SU-DHL-6 (cell line): ENCODE measurements around the gene PLPP6.

Experiments used
- H2AFZ ChIP-seq: fragments of 200-600 bp; sonication (generic); 2 replicates; pipeline ENCODE4 v1.6.1; 2014; ENCODE audit warnings: low read depth, mild to moderate bottlenecking, moderate library complexity, mixed read lengths, antibody characterized with exemption, low read length; ENCODE audit not compliant: severe bottlenecking
- H3F3A ChIP-seq: fragments of 200-600 bp; shearing (Covaris generic); 2 replicates; pipeline ENCODE4 v1.6.0; 2016; ENCODE audit warnings: antibody characterized with exemption, mild to moderate bottlenecking; ENCODE audit not compliant: insufficient read depth
- H3K27ac ChIP-seq: fragments of 200-600 bp; sonication (generic); 2 replicates; pipeline ENCODE4 v1.5.1; 2016; ENCODE audit warnings: low read depth, mild to moderate bottlenecking, low read length, moderate library complexity, mixed read lengths
- H3K27me3 ChIP-seq: fragments of 200-600 bp; sonication (generic), shearing (Covaris generic); 2 replicates; pipeline ENCODE4 v1.6.0; 2014; ENCODE audit warnings: mild to moderate bottlenecking, low read length
- H3K36me3 ChIP-seq: fragments of 200-600 bp; sonication (generic); 2 replicates; pipeline ENCODE4 v1.6.1; 2014; ENCODE audit warnings: mild to moderate bottlenecking, low read length, mixed read lengths
- H3K4me2 ChIP-seq: fragments of 300-600, 200-600 bp; shearing (Covaris generic), sonication (generic); 2 replicates; pipeline ENCODE4 v1.6.0; 2014; ENCODE audit warnings: low read length, low read depth, mild to moderate bottlenecking; ENCODE audit not compliant: poor library complexity, severe bottlenecking
- H3K4me3 ChIP-seq: fragments of 200-600 bp; sonication (generic); 2 replicates; pipeline ENCODE4 v1.5.1; 2014; ENCODE audit warnings: antibody characterized with exemption, low read length, mild to moderate bottlenecking, mixed read lengths; ENCODE audit not compliant: insufficient read depth, poor library complexity, severe bottlenecking
- H3K79me2 ChIP-seq: fragments of 200-600 bp; sonication (generic); 2 replicates; pipeline ENCODE4 v1.6.1; 2014; ENCODE audit warnings: mild to moderate bottlenecking, low read length, moderate library complexity; ENCODE audit not compliant: insufficient read depth
- H3K9ac ChIP-seq: fragments of 200-600 bp; sonication (generic); 2 replicates; pipeline ENCODE4 v1.7.0; 2014; ENCODE audit warnings: mild to moderate bottlenecking, low read length
- H3K9me2 ChIP-seq: fragments of 200-600 bp; sonication (generic); replicated peaks from 2 replicates; pipeline ENCODE4 v1.6.1; 2014; ENCODE audit warnings: low read length; ENCODE audit not compliant: insufficient read depth
- H3K9me3 ChIP-seq: fragments of 200-600 bp; sonication (generic); 2 replicates; pipeline ENCODE4 v1.6.1; 2014; ENCODE audit warnings: low read length, mixed read lengths; ENCODE audit not compliant: insufficient read depth
- H4K20me1 ChIP-seq: fragments of 200-600 bp; sonication (generic); 2 replicates; pipeline ENCODE4 v1.6.1; 2014; ENCODE audit warnings: low read depth, mild to moderate bottlenecking, antibody characterized with exemption, low read length, moderate library complexity, mixed read lengths
- EZH2phosphoT487 ChIP-seq: fragments of 200-600 bp; sonication (generic), shearing (Covaris generic); conservative IDR thresholded peaks from 2 replicates; pipeline ENCODE4 v1.6.1; 2018; ENCODE audit warnings: mild to moderate bottlenecking, antibody characterized with exemption, low read length, moderate library complexity, mixed read lengths
- TF ChIP-seq, protein P1 (sequence below): fragments of 200-600 bp; sonication (generic); IDR thresholded peaks from one replicate; pipeline ENCODE4 v1.5.1; 2017; ENCODE audit warnings: antibody characterized with exemption, mild to moderate bottlenecking, low read length, moderate library complexity; ENCODE audit not compliant: insufficient read depth, poor library complexity, severe bottlenecking

The PLPP6 gene

DNA sequence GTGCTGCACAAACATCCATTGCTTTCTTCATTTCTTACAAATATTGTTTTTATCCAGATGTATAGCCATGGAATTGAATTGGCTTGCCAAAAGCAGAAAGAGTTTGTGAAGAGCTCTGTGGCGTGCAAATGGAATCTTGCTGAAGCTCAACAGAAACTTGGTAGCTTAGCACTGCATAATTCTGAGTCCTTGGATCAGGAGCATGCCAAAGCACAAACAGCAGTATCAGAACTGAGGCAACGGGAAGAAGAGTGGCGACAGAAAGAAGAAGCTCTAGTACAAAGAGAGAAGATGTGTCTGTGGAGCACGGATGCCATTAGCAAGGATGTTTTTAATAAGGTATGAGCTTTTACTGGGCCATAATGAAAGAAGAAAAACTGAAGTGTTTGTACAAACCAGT lies 22.7 kb downstream of the PLPP6 start:
- Histone ChIP-seq H3K4me2 (no peak overlapping the region), H3K79me2 (peaks cover 39% of the 10 kb centered on the region), H3K27me3 (no peaks in the 10 kb centered on the region), H3K27ac (no peak overlapping the region), H3K9me3 (no peaks in the 10 kb centered on the region), H3K36me3 (peaks cover 37% of the 10 kb centered on the region), H2AFZ (no peak overlapping the region), H3K9me2 (no peaks in the 10 kb centered on the region), H4K20me1 (no peaks in the 10 kb centered on the region), H3K4me3 (no peak overlapping the region), H3F3A (peaks cover 9% of the 10 kb centered on the region), H3K9ac (no peak overlapping the region)
- TF ChIP-seq, protein P1, sequence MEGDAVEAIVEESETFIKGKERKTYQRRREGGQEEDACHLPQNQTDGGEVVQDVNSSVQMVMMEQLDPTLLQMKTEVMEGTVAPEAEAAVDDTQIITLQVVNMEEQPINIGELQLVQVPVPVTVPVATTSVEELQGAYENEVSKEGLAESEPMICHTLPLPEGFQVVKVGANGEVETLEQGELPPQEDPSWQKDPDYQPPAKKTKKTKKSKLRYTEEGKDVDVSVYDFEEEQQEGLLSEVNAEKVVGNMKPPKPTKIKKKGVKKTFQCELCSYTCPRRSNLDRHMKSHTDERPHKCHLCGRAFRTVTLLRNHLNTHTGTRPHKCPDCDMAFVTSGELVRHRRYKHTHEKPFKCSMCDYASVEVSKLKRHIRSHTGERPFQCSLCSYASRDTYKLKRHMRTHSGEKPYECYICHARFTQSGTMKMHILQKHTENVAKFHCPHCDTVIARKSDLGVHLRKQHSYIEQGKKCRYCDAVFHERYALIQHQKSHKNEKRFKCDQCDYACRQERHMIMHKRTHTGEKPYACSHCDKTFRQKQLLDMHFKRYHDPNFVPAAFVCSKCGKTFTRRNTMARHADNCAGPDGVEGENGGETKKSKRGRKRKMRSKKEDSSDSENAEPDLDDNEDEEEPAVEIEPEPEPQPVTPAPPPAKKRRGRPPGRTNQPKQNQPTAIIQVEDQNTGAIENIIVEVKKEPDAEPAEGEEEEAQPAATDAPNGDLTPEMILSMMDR: no peak
- TF ChIP-seq EZH2phosphoT487: no peak

DNA sequence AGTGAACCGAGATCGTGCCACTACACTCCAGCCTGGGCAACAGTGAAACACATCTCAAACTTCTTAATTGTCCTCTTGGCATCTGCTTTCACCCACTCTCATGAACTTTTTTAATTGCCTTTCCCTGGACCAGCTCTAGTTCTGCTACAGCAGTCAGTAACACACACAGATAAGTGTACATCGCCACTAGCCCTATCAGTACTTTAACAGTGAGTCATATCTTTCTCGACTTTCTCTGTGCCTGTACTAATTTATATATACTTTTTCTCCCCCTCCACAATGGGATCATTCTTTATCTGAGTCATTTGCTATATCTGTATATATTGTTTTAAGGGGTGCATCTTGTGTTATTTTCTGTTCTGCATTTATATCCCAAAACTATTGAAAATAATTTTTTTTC lies 24.0 kb downstream of the PLPP6 start:
- no peaks in the 10 kb centered on the region for H3K9me2 ChIP-seq
- no peak overlapping the region for H3K27ac ChIP-seq
- H3K4me3 ChIP-seq: no peak overlapping the region
- peaks cover 9% of the 10 kb centered on the region for H3F3A ChIP-seq
- no peaks in the 10 kb centered on the region for H3K27me3 ChIP-seq
- H3K36me3 ChIP-seq: peaks cover 37% of the 10 kb centered on the region
- no peak for TF ChIP-seq EZH2phosphoT487
- TF ChIP-seq, protein P1: no peak
- H3K9me3 ChIP-seq: no peaks in the 10 kb centered on the region
- no peak overlapping the region for H2AFZ ChIP-seq
- peaks cover 26% of the 10 kb centered on the region for H3K79me2 ChIP-seq
- H3K9ac ChIP-seq: no peak overlapping the region
- no peak overlapping the region for H3K4me2 ChIP-seq
- no peaks in the 10 kb centered on the region for H4K20me1 ChIP-seq

DNA sequence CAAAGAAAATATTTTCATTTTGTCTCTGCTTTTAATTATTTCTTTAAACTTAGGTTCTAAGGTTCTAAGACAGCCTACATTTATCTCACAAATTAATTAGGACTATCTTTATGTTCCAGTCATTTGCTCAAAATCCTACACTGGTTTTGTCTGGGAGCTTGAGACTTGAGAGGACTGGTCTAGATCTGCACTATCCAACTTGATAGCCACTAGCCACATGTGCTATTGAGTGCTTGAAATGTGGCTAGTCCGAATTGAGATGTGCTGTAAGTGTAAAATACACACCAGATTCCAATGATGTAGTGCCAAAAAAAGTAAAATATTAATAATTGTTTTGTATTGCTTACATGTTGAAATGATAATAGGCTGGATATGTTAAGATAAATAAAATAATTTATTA lies 24.5 kb downstream of the PLPP6 start:
- H3F3A ChIP-seq: peaks cover 9% of the 10 kb centered on the region
- TF ChIP-seq, protein P1: no peak
- no peak for TF ChIP-seq EZH2phosphoT487
- no peak overlapping the region for H3K27ac ChIP-seq
- H3K27me3 ChIP-seq: no peaks in the 10 kb centered on the region
- H3K36me3 ChIP-seq: peaks cover 41% of the 10 kb centered on the region
- no peak overlapping the region for H2AFZ ChIP-seq
- H4K20me1 ChIP-seq: no peaks in the 10 kb centered on the region
- no peak overlapping the region for H3K9ac ChIP-seq
- H3K4me2 ChIP-seq: no peak overlapping the region
- peaks cover 21% of the 10 kb centered on the region for H3K79me2 ChIP-seq
- H3K9me2 ChIP-seq: no peaks in the 10 kb centered on the region
- no peaks in the 10 kb centered on the region for H3K9me3 ChIP-seq
- no peak overlapping the region for H3K4me3 ChIP-seq
